Mesothelial cell of epicardium (in vitro differentiated cells): ENCODE measurements around the gene HAND1. TPM values are rescaled to one million over a fixed set of nuclear protein-coding genes. Genes with fewer than 3 reads are reported as not detected.

ENCODE experiments used
- DNase-seq, 2 experiments: peaks; one replicate each; pipeline ENCODE4 v3.0.0; 2021; ENCODE audit warnings: low spot score in 2 of 2; ENCODE audit not compliant: unreplicated experiment in 2 of 2
- H3K27ac Mint-ChIP-seq: 2 replicates; pipeline ENCODE4 v1.8.0; 2021; ENCODE audit warnings: mixed read lengths
- H3K27me3 Mint-ChIP-seq: 2 replicates; pipeline ENCODE4 v1.8.0; 2021; ENCODE audit warnings: low read depth, mixed read lengths
- H3K36me3 Mint-ChIP-seq: 2 replicates; pipeline ENCODE4 v1.8.0; 2021; ENCODE audit warnings: mixed read lengths
- H3K4me1 Mint-ChIP-seq: 2 replicates; pipeline ENCODE4 v1.8.0; 2021; ENCODE audit warnings: mixed read lengths
- H3K4me3 Mint-ChIP-seq: 2 replicates; pipeline ENCODE4 v1.8.0; 2021; ENCODE audit warnings: mild to moderate bottlenecking, moderate library complexity, mixed read lengths
- H3K9me3 Mint-ChIP-seq: 2 replicates; pipeline ENCODE4 v1.8.0; 2021; ENCODE audit warnings: mixed read lengths
- total RNA-seq: library from RNA; stranded (reverse); gene quantifications from 3 replicates; pipeline ENCODE4 v1.2.1, GENCODE V29; 2021
- TF ChIP-seq, protein P1 (sequence below): fragments of 200-600 bp; sonication (generic); IDR thresholded peaks from one replicate; pipeline ENCODE4 v1.5.0; 2021; ENCODE audit warnings: antibody characterized with exemption; ENCODE audit not compliant: unreplicated experiment

The HAND1 gene
- total RNA-seq, 1 donor from 2014 or later: 16.9 TPM

DNA sequence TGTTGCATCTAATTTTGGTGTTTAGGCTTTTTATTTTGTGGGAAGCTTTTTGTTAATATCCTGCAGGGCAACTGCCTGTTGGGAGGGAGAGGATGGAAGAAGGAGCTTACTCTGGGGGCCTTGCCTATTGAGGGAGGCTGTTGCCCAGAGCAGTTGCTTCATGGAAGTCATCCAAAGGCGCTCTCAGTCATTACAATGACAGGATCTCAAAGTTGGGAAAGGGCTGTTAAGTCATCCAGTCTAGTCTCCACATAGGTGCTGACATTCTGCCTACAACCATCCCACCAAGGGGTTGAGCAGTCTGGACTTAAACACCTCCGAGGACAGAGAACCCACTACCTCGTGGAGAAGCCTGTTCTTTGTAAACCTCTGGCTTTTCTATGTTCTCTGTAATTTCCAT, 19.0 kb downstream of the HAND1 start:
- no peak overlapping the region for H3K4me3 Mint-ChIP-seq
- no peaks in the 10 kb centered on the region for H3K27me3 Mint-ChIP-seq
- TF ChIP-seq, protein P1, sequence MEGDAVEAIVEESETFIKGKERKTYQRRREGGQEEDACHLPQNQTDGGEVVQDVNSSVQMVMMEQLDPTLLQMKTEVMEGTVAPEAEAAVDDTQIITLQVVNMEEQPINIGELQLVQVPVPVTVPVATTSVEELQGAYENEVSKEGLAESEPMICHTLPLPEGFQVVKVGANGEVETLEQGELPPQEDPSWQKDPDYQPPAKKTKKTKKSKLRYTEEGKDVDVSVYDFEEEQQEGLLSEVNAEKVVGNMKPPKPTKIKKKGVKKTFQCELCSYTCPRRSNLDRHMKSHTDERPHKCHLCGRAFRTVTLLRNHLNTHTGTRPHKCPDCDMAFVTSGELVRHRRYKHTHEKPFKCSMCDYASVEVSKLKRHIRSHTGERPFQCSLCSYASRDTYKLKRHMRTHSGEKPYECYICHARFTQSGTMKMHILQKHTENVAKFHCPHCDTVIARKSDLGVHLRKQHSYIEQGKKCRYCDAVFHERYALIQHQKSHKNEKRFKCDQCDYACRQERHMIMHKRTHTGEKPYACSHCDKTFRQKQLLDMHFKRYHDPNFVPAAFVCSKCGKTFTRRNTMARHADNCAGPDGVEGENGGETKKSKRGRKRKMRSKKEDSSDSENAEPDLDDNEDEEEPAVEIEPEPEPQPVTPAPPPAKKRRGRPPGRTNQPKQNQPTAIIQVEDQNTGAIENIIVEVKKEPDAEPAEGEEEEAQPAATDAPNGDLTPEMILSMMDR: no peak
- DNase-seq: no peak
- H3K9me3 Mint-ChIP-seq: no peaks in the 10 kb centered on the region
- peaks cover 27% of the 10 kb centered on the region for H3K36me3 Mint-ChIP-seq
- no peaks in the 10 kb centered on the region for H3K4me1 Mint-ChIP-seq
- no peak overlapping the region for H3K27ac Mint-ChIP-seq

GRCh38 chr5:154456540-154456939, 21.5 kb downstream of the HAND1 start:
- TF ChIP-seq, protein P1: no peak
- no peak for DNase-seq
- Mint-ChIP-seq H3K27ac (no peak overlapping the region), H3K4me3 (no peak overlapping the region), H3K36me3 (peaks cover 39% of the 10 kb centered on the region), H3K4me1 (no peaks in the 10 kb centered on the region), H3K27me3 (no peaks in the 10 kb centered on the region), H3K9me3 (no peaks in the 10 kb centered on the region)

DNA sequence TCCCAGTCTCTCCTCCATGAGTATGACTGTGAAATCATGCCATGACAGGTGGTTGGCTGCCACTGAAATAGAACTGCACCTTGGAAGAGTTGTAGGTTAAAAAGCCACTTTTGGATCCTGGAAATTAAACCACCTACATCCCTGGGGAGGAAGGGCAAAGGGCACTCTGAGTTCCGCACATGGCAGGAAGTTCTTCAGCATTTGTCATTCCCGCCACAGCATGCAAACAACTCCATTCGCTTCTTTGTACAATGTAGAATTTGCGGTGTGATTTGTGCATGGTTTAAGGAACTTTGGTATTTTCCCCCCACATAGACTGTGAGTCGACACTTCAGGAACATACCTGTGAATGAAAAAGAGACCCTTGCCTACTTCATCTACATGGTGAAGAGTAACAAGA, 22.4 kb downstream of the HAND1 start:
- H3K9me3 Mint-ChIP-seq: no peaks in the 10 kb centered on the region
- TF ChIP-seq, protein P1: no peak
- H3K27ac Mint-ChIP-seq: no peak overlapping the region
- H3K27me3 Mint-ChIP-seq: no peaks in the 10 kb centered on the region
- H3K36me3 Mint-ChIP-seq: peaks cover 39% of the 10 kb centered on the region
- H3K4me1 Mint-ChIP-seq: no peaks in the 10 kb centered on the region
- no peak overlapping the region for H3K4me3 Mint-ChIP-seq
- DNase-seq: no peak

GRCh38 chr5:154451957-154452356, 26.1 kb downstream of the HAND1 start:
- no peaks in the 10 kb centered on the region for H3K27me3 Mint-ChIP-seq
- peaks cover 29% of the 10 kb centered on the region for H3K36me3 Mint-ChIP-seq
- no peak for DNase-seq
- H3K27ac Mint-ChIP-seq: no peak overlapping the region
- H3K4me1 Mint-ChIP-seq: peaks cover 17% of the 10 kb centered on the region
- no peaks in the 10 kb centered on the region for H3K9me3 Mint-ChIP-seq
- TF ChIP-seq, protein P1: no peak
- no peak overlapping the region for H3K4me3 Mint-ChIP-seq

GRCh38 chr5:154449786-154450185, 28.2 kb downstream of the HAND1 start:
- Mint-ChIP-seq H3K9me3 (no peaks in the 10 kb centered on the region), H3K27ac (no peak overlapping the region), H3K4me1 (peaks cover 27% of the 10 kb centered on the region), H3K27me3 (no peaks in the 10 kb centered on the region), H3K4me3 (no peak overlapping the region), H3K36me3 (peaks cover 18% of the 10 kb centered on the region)
- TF ChIP-seq, protein P1: no peak
- DNase-seq: no peak
